Stimulated activated CD8-positive, alpha-beta memory T cell treated with anti-CD3 and anti-CD28 coated beads, Interleukin-7, amount 100 ng/mL, for 24 hours (primary cell): ENCODE data around the gene OR10W1.

Experiments
- DNase-seq: peaks from one replicate; pipeline ENCODE4 v3.0.0-alpha.2; 2020; ENCODE audit warnings: low read depth

OR10W1 gene

GRCh38 chr11:58268142-58268541 is at the start of gene OR10W1:
Gene OR10W1, minus strand, starts transcription at chr11:58268260. Its CDS starts 402 bp downstream, at chr11:58267858.
- DNase-seq, result no peak

GRCh38 chr11:58316142-58316541 is 48.1 kb upstream of the OR10W1 start:
- DNase-seq, result no peak

- no peak for DNase-seq
Measured at GRCh38 chr11:58301576-58301975, 33.5 kb upstream of the OR10W1 start.

GRCh38 chr11:58292017-58292416 is 24.0 kb upstream of the OR10W1 start:
- DNase-seq, result no peak

- no peak for DNase-seq
Measured at GRCh38 chr11:58289266-58289665, 21.2 kb upstream of the OR10W1 start.

GRCh38 chr11:58286249-58286648 is 18.2 kb upstream of the OR10W1 start:
- DNase-seq, result no peak

- DNase-seq, result no peak
Measured at GRCh38 chr11:58285483-58286040, 17.5 kb upstream of the OR10W1 start.

- DNase-seq, result no peak
Measured at GRCh38 chr11:58276151-58276550, 8.1 kb upstream of the OR10W1 start.

GRCh38 chr11:58275002-58275401 is 6.9 kb upstream of the OR10W1 start:
- no peak for DNase-seq

- DNase-seq, result no peak
Measured at GRCh38 chr11:58259983-58260382, 8.1 kb downstream of the OR10W1 start.

GRCh38 chr11:58254936-58255335 is 13.1 kb downstream of the OR10W1 start:
- DNase-seq, result no peak

GRCh38 chr11:58243954-58244353 is 24.1 kb downstream of the OR10W1 start:
- no peak for DNase-seq

GRCh38 chr11:58227956-58228615 is 40.0 kb downstream of the OR10W1 start:
- DNase-seq, result no peak

GRCh38 chr11:58222721-58223120 is 45.3 kb downstream of the OR10W1 start:
- DNase-seq, result no peak
